Gastrocnemius medialis (tissue), 4 donors: ENCODE data around the gene C2CD4A. TPM values are rescaled to one million over a fixed set of nuclear protein-coding genes. Genes with fewer than 3 reads are reported as not detected.

Experiments used
- ATAC-seq, 2 donors: fragments of 150-250 bp; one replicate each; pipeline ENCODE4 v1.9.1; 2016
- DNase-seq, 2 donors: peaks; one replicate each; pipeline ENCODE4 v3.0.0-alpha.2; 2019
- H3K27ac ChIP-seq, 4 donors: fragments of 200-600 bp; sonication (generic); 1 replicate in 1 of 4; 2 replicates in 3 of 4; pipeline ENCODE4 v1.5.1; 2016 to 2018; ENCODE audit warnings: mild to moderate bottlenecking in 2 of 4, moderate library complexity in 1 of 4
- H3K27me3 ChIP-seq, 3 donors: fragments of 200-600 bp; sonication (generic) in 2 of 3; 1 replicate in 1 of 3; 2 replicates in 2 of 3; pipeline versions ENCODE4 v1.5.1 to v1.6.0; 2016 to 2019; ENCODE audit warnings: mild to moderate bottlenecking in 1 of 3, moderate library complexity in 1 of 3
- H3K36me3 ChIP-seq, 2 donors: fragments of 200-600 bp; sonication (generic) in 1 of 2; one replicate each; pipeline ENCODE4 v1.5.1; 2017 to 2018
- H3K4me1 ChIP-seq, 2 donors: fragments of 200-600 bp; sonication (generic) in 1 of 2; one replicate each; pipeline ENCODE4 v1.5.1; 2016 to 2017; ENCODE audit warnings: mild to moderate bottlenecking in 2 of 2
- H3K4me3 ChIP-seq, 4 donors: fragments of 200-600 bp; sonication (generic) in 3 of 4; 1 replicate in 1 of 4; 2 replicates in 3 of 4; pipeline ENCODE4 v1.5.1; 2016 to 2019; ENCODE audit warnings: mild to moderate bottlenecking in 2 of 4
- H3K9me3 ChIP-seq, 3 donors: fragments of 200-600 bp; sonication (generic) in 2 of 3; 1 replicate in 1 of 3; 2 replicates in 2 of 3; pipeline ENCODE4 v1.5.1; 2016 to 2019
- CTCF ChIP-seq, 5 experiments: fragments of 450-650 bp in 3 of 5; fragments of 200-600 bp in 2 of 5; sonication (generic) in 2 of 5; IDR thresholded peaks in 4 of 5; conservative IDR thresholded peaks in 1 of 5; 1 replicate in 4 of 5; 2 replicates in 1 of 5; pipeline ENCODE4 v1.5.1; 2016 to 2019; ENCODE audit warnings: antibody characterized with exemption in 5 of 5, mild to moderate bottlenecking in 3 of 5, moderate library complexity in 3 of 5
- POLR2A ChIP-seq, 2 donors: fragments of 450-650 bp; IDR thresholded peaks; one replicate each; pipeline ENCODE4 v1.6.1; 2017; ENCODE audit warnings: antibody characterized with exemption in 2 of 2, mild to moderate bottlenecking in 2 of 2, moderate library complexity in 2 of 2
- in situ Hi-C, 4 donors: fragments of 200-750 bp; cut with MboI; loops; one replicate each; pipeline versions ENCODE4 v1.15.0 to v1.8.0; 2017; ENCODE audit warnings: low sequenced_read_pairs in 4 of 4
- intact Hi-C: fragments of 100-400 bp; cut with DNase I; formaldehyde crosslinking; loops from one replicate; pipeline ENCODE4 v1.15.1; 2023; ENCODE audit warnings: low total_unique reads
- total RNA-seq, 4 donors: library from RNA; depleted of rRNA; stranded (reverse); fragments of >200 nt; gene quantifications; one replicate each; pipeline versions ENCODE4 v1.1.0 to v1.2.3, GENCODE V29; 2016

Gene C2CD4A
- total RNA-seq, 4 donors from 2014 or later: 0.23 to 0.66 (median 0.47) TPM; not detected in 1

- in situ Hi-C loops: no loop called here
- no peak for TF ChIP-seq POLR2A (IDR thresholded peaks at IDR 0.05)
- TF ChIP-seq CTCF (IDR thresholded peaks at IDR 0.05 in 4 of 5, conservative IDR thresholded peaks at IDR 0.05 in 1 of 5): no peak
- Histone ChIP-seq H3K27ac (no peak overlapping the region), H3K9me3 (no peaks in the 10 kb centered on the region), H3K4me3 (no peak overlapping the region), H3K4me1 (peaks cover 10 to 20% of the 10 kb centered on the region in 2 donors), H3K27me3 (no peaks in the 10 kb centered on the region), H3K36me3 (no peaks in the 10 kb centered on the region)
- ATAC-seq: no peak
- intact Hi-C loops: no loop called here
- no peak for DNase-seq
These were observed 39.3 kb downstream of the C2CD4A start for GRCh38 chr15:62106096-62106495.

GRCh38 chr15:62107571-62108121, 40.9 kb downstream of the C2CD4A start:
- TF ChIP-seq CTCF (IDR thresholded peaks at IDR 0.05 in 4 of 5, conservative IDR thresholded peaks at IDR 0.05 in 1 of 5) (no peak), POLR2A (IDR thresholded peaks at IDR 0.05) (no peak)
- peaks cover 10 to 30% of the 10 kb centered on the region in 2 donors for H3K4me1 ChIP-seq
- intact Hi-C loops (no loop called here), in situ Hi-C loops (no loop called here)
- ATAC-seq (no peak), DNase-seq (no peak)
- H3K36me3 ChIP-seq: no peaks in the 10 kb centered on the region
- no peak overlapping the region for H3K27ac ChIP-seq
- no peaks in the 10 kb centered on the region for H3K9me3 ChIP-seq
- H3K27me3 ChIP-seq: no peaks in the 10 kb centered on the region
- no peak overlapping the region for H3K4me3 ChIP-seq

- no peaks in the 10 kb centered on the region for H3K36me3 ChIP-seq
- TF ChIP-seq POLR2A (IDR thresholded peaks at IDR 0.05): no peak
- no peak for TF ChIP-seq CTCF (IDR thresholded peaks at IDR 0.05 in 4 of 5, conservative IDR thresholded peaks at IDR 0.05 in 1 of 5)
- in situ Hi-C loops (no loop called here), intact Hi-C loops (no loop called here)
- no peaks in the 10 kb centered on the region for H3K9me3 ChIP-seq
- H3K4me3 ChIP-seq: no peak overlapping the region
- ATAC-seq (no peak), DNase-seq (no peak)
- no peak overlapping the region for H3K27ac ChIP-seq
- peaks cover 10 to 38% of the 10 kb centered on the region in 2 donors for H3K4me1 ChIP-seq
- no peaks in the 10 kb centered on the region for H3K27me3 ChIP-seq
These were observed 41.6 kb downstream of the C2CD4A start for GRCh38 chr15:62108411-62108810.

- H3K4me3 ChIP-seq: no peak overlapping the region
- ATAC-seq (no peak), DNase-seq (no peak)
- intact Hi-C loops: no loop called here
- in situ Hi-C loops: no loop called here
- H3K9me3 ChIP-seq: no peaks in the 10 kb centered on the region
- H3K27ac ChIP-seq: peak overlapping the region in 1 of 4 donors; percentile 74
- peaks cover 10 to 42% of the 10 kb centered on the region in 2 donors for H3K4me1 ChIP-seq
- TF ChIP-seq POLR2A (IDR thresholded peaks at IDR 0.05) (no peak), CTCF (IDR thresholded peaks at IDR 0.05 in 4 of 5, conservative IDR thresholded peaks at IDR 0.05 in 1 of 5) (no peak)
- no peaks in the 10 kb centered on the region for H3K27me3 ChIP-seq
- H3K36me3 ChIP-seq: no peaks in the 10 kb centered on the region
These were observed 42.7 kb downstream of the C2CD4A start for GRCh38 chr15:62109437-62109836.
